Ishikawa (cell line): ENCODE results near the gene SBF2.

Experiments used
- CEBPB ChIP-seq: IDR thresholded peaks from 2 replicates; pipeline ENCODE4 v1.6.1; 2012
- EGR1 ChIP-seq: IDR thresholded peaks from 2 replicates; pipeline ENCODE4 v1.6.1; 2012
- EP300 ChIP-seq: IDR thresholded peaks from 2 replicates; pipeline ENCODE4 v1.6.1; 2012; ENCODE audit warnings: borderline replicate concordance
- NFIC ChIP-seq: IDR thresholded peaks from 2 replicates; pipeline ENCODE4 v1.6.1; 2012
- RAD21 ChIP-seq: IDR thresholded peaks from 2 replicates; pipeline ENCODE4 v1.6.1; 2012; ENCODE audit warnings: low read depth
- REST ChIP-seq: IDR thresholded peaks from 2 replicates; pipeline ENCODE4 v1.6.1; 2012; ENCODE audit warnings: low read depth, mild to moderate bottlenecking
- TAF1 ChIP-seq: IDR thresholded peaks from 2 replicates; pipeline ENCODE4 v1.6.1; 2012; ENCODE audit warnings: low read depth, mild to moderate bottlenecking
- TCF12 ChIP-seq: IDR thresholded peaks from 2 replicates; pipeline ENCODE4 v1.6.1; 2012; ENCODE audit warnings: low read depth

DNA sequence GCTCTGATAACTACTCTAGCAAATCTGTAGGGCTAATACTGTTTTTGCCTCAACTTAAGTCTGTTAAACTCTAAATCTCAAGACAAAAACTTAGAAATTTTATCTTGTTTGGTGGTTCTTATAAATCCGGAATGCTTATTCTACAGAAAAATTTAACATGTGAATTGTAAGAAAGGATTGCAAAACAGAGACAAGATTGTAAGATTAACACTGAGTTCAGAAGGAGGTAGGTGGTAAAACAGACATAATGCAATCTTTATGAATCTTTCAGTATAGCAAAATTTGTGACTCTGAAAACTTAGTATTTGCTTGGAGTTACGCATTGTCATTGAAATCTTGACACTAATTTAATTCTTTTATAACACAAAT lies 263.9 kb downstream of the SBF2 start:
- TF ChIP-seq TAF1 (no peak), EP300 (no peak), RAD21 (no peak), EGR1 (no peak), TCF12 (no peak), CEBPB (no peak), REST (no peak), NFIC (no peak)
